Osteoblast (primary cell): ENCODE data around the gene MAP3K20. TPM values are rescaled to one million over a fixed set of nuclear protein-coding genes. Genes with fewer than 3 reads are reported as not detected.
"Not testable (repeated sequence)": the region's sequence is repeated elsewhere in the genome, so short reads cannot be mapped to it uniquely, and the experiment has no call there.

ENCODE experiments used
- DNase-seq: peaks from one replicate; pipeline ENCODE4 v3.0.0; 2011; ENCODE audit warnings: low spot score, mixed read lengths; ENCODE audit not compliant: insufficient read length; ENCODE audit errors: missing footprints
- H2AFZ ChIP-seq: 2 replicates; pipeline ENCODE4 v1.6.0; 2011; ENCODE audit warnings: mild to moderate bottlenecking, low read length
- H3K27ac ChIP-seq: 2 replicates; pipeline ENCODE4 v1.5.1; 2011; ENCODE audit warnings: mild to moderate bottlenecking, low read depth, low read length, moderate library complexity
- H3K27me3 ChIP-seq: 2 replicates; pipeline ENCODE4 v1.6.0; 2012; ENCODE audit warnings: mild to moderate bottlenecking, control low read depth, inconsistent platforms, low read length, moderate library complexity; ENCODE audit not compliant: insufficient read depth
- H3K36me3 ChIP-seq: 2 replicates; pipeline ENCODE4 v1.5.1; 2011; ENCODE audit warnings: mild to moderate bottlenecking, low read length, control low read depth, moderate library complexity; ENCODE audit not compliant: insufficient read depth
- H3K4me1 ChIP-seq: 2 replicates; pipeline ENCODE4 v1.5.1; 2011; ENCODE audit warnings: mild to moderate bottlenecking, low read length, control low read depth, moderate library complexity; ENCODE audit not compliant: insufficient read depth
- H3K4me2 ChIP-seq: 2 replicates; pipeline ENCODE4 v1.6.0; 2011; ENCODE audit warnings: mild to moderate bottlenecking, low read length; ENCODE audit not compliant: insufficient read depth
- H3K4me3 ChIP-seq: fragments of 200-600 bp; sonication (generic); 3 replicates; pipeline ENCODE4 v1.5.1; 2012; ENCODE audit warnings: mild to moderate bottlenecking, low read length, inconsistent platforms; ENCODE audit not compliant: insufficient read depth
- H3K79me2 ChIP-seq: 2 replicates; pipeline ENCODE4 v1.6.0; 2012; ENCODE audit warnings: mild to moderate bottlenecking, low read length, control low read depth, inconsistent platforms; ENCODE audit not compliant: insufficient read depth
- H3K9me3 ChIP-seq: 2 replicates; pipeline ENCODE4 v1.5.1; 2011; ENCODE audit warnings: low read depth, low read length, control low read depth
- H4K20me1 ChIP-seq: 2 replicates; pipeline ENCODE4 v1.6.0; 2012; ENCODE audit warnings: mild to moderate bottlenecking, low read length, control low read depth; ENCODE audit not compliant: insufficient read depth
- total RNA-seq: library from RNA; depleted of rRNA; stranded (reverse); fragments of >200 nt; gene quantifications from 2 replicates; pipeline ENCODE4 v1.2.3, GENCODE V29; 2012
- TF ChIP-seq, protein P1 (sequence below): IDR thresholded peaks from 2 replicates; pipeline ENCODE4 v1.5.1; 2011; ENCODE audit warnings: mild to moderate bottlenecking, low read depth, low read length, moderate library complexity; ENCODE audit errors: extremely low read depth

Gene MAP3K20
- total RNA-seq, 1 donor = 56.1 TPM

DNA sequence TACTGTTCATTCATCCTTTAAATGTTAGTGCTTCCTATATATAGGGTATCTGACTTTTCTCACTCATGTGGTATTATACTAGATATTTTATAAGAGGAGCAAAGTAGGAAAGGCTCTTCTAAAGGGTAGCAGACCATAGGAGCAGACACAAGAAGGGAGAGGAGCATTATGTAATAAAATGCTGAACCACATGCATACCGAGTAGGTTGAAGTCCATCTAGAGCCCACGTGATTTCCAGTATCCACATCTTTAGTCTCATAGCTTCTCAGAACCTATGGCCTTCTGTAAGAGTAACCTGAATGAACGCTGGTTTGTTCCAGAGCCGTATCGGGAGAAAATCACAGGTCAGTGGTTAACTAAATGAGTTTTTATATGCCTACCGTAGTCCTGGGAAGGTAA lies 85.9 kb downstream of the MAP3K20 start:
- H3K9me3 ChIP-seq = no peaks in the 10 kb centered on the region
- H3K4me3 ChIP-seq = no peak overlapping the region
- TF ChIP-seq, protein P1, sequence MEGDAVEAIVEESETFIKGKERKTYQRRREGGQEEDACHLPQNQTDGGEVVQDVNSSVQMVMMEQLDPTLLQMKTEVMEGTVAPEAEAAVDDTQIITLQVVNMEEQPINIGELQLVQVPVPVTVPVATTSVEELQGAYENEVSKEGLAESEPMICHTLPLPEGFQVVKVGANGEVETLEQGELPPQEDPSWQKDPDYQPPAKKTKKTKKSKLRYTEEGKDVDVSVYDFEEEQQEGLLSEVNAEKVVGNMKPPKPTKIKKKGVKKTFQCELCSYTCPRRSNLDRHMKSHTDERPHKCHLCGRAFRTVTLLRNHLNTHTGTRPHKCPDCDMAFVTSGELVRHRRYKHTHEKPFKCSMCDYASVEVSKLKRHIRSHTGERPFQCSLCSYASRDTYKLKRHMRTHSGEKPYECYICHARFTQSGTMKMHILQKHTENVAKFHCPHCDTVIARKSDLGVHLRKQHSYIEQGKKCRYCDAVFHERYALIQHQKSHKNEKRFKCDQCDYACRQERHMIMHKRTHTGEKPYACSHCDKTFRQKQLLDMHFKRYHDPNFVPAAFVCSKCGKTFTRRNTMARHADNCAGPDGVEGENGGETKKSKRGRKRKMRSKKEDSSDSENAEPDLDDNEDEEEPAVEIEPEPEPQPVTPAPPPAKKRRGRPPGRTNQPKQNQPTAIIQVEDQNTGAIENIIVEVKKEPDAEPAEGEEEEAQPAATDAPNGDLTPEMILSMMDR = no peak
- peak overlapping the region; percentile 93 for H3K27ac ChIP-seq
- H3K4me2 ChIP-seq = no peak overlapping the region
- no peaks in the 10 kb centered on the region for H3K36me3 ChIP-seq
- H3K27me3 ChIP-seq = no peaks in the 10 kb centered on the region
- no peak overlapping the region for H2AFZ ChIP-seq
- H3K4me1 ChIP-seq = peaks cover 27% of the 10 kb centered on the region
- no peaks in the 10 kb centered on the region for H4K20me1 ChIP-seq
- peaks cover 80% of the 10 kb centered on the region for H3K79me2 ChIP-seq
- no peak for DNase-seq

DNA sequence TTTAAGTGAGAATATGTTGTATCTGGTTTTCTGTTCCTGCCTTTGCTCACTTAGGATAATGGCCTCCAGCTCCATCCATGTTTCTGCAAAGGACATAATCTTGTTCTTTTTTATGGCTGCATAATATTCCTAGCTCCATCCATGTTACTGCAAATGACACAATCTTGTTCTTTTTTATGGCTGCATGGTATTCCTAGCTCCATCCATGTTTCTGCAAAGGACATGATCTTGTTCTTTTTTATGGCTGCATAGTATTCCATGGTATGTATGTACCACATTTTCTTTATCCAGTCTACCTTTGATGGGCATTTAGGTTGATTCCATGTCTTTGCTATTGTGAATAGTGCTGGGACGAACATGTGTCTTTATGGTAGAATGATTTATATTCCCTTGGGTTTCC lies 87.7 kb downstream of the MAP3K20 start:
- H3K4me2 ChIP-seq, H3K27ac ChIP-seq, H3K9me3 ChIP-seq, H3K4me3 ChIP-seq, DNase-seq, H3K36me3 ChIP-seq, H4K20me1 ChIP-seq, H3K27me3 ChIP-seq, H2AFZ ChIP-seq: not testable (repeated sequence)
- H3K4me1 ChIP-seq = peaks cover 27% of the 10 kb centered on the region
- peaks cover 69% of the 10 kb centered on the region for H3K79me2 ChIP-seq

DNA sequence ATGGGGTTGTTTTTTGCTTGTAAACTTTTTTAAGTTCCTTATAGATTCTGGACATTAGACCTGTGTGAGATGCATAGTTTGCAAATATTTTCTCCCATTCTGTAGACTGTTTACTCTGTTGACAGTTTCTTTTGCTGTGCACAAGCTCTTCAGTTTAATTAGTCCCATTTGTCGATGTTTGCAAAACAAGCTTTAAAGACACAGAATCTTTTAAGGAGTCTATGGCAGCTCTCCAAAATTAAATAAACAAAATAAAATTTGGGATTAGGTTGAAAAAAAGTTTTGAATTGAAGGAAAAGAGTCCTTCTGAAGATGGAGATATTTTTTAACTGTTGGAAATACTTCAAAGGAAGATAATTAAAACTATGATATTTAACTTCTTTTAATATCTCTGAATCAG lies 88.8 kb downstream of the MAP3K20 start:
- H4K20me1 ChIP-seq = no peaks in the 10 kb centered on the region
- no peak overlapping the region for H3K27ac ChIP-seq
- peaks cover 22% of the 10 kb centered on the region for H3K4me1 ChIP-seq
- H3K4me3 ChIP-seq = no peak overlapping the region
- H2AFZ ChIP-seq = no peak overlapping the region
- peaks cover 64% of the 10 kb centered on the region for H3K79me2 ChIP-seq
- H3K9me3 ChIP-seq = no peaks in the 10 kb centered on the region
- no peaks in the 10 kb centered on the region for H3K27me3 ChIP-seq
- TF ChIP-seq, protein P1 = no peak
- H3K36me3 ChIP-seq = no peaks in the 10 kb centered on the region
- DNase-seq = no peak
- no peak overlapping the region for H3K4me2 ChIP-seq

DNA sequence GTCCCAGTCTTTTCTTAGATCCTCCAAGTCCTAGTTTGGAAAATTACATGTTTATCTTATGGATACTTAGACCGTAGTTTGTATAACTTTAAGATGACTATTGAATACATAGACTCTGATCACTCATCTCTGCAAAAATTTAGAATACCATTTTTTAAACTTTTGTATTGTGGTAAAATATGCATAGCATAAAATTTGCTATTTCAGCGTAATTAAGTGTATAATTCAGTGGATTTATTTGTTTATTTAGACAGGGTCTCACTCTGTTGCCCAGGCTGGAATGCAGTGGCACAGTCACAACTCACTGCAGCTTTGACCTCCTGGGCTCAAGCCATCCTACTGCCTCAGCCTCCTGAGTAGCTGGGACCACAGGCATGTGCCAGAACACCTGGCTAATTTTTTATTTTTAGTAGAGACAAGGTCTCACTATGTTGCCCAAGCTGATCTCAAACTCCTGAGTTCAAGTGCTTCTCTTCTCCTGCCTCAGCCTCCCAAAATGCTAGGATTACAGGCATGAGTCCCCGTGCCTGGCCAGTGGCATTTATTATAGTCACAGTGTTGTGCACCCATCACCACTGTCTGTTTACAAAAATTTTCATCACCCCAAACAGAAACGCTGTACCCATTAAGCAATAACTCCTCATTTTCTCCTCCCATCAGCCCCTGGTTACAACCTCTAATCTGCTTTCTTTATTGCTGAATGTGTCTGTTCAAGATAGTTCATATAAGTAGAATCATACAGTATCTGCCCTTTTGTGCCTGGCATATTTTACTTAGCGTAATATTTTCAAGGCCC lies 90.0 kb downstream of the MAP3K20 start:
- no peak for DNase-seq
- no peak overlapping the region for H3K4me3 ChIP-seq
- no peaks in the 10 kb centered on the region for H3K27me3 ChIP-seq
- no peaks in the 10 kb centered on the region for H3K9me3 ChIP-seq
- H3K27ac ChIP-seq = no peak overlapping the region
- H3K4me1 ChIP-seq = peaks cover 10% of the 10 kb centered on the region
- TF ChIP-seq, protein P1 = no peak
- no peak overlapping the region for H2AFZ ChIP-seq
- no peak overlapping the region for H3K4me2 ChIP-seq
- H3K36me3 ChIP-seq = no peaks in the 10 kb centered on the region
- H4K20me1 ChIP-seq = no peaks in the 10 kb centered on the region
- H3K79me2 ChIP-seq = peaks cover 63% of the 10 kb centered on the region
